A549 (cell line): ENCODE results near the gene ORC6. TPM values are rescaled to one million over a fixed set of nuclear protein-coding genes. Genes with fewer than 3 reads are reported as not detected.

ENCODE experiments used
- ATAC-seq, 2 experiments: fragments of 200-7000 bp in 1 of 2; fragments of >200 bp in 1 of 2; cut with Nextera tagmentation in 1 of 2; cut with Tn5 transposase in 1 of 2; 3 replicates each; pipeline versions ENCODE4 v1.8.0 to v1.9.1; 2018 to 2020; ENCODE audit warnings: mild to moderate bottlenecking in 1 of 2, moderate library complexity in 1 of 2
- CTCF ChIA-PET: fragments of 300-600 bp; sonication (Branson Sonifier 250); formaldehyde crosslinking; extraction: SDS; loops from one replicate; lab custom pipeline; 2021; ENCODE audit warnings: antibody characterized with exemption, inconsistent platforms; lab: Yijun Ruan, JAX
- POLR2A ChIA-PET: fragments of 350-600 bp; formaldehyde crosslinking; extraction: SDS; loops from one replicate; lab custom pipeline; 2021; ENCODE audit warnings: antibody characterized with exemption, inconsistent platforms; lab: Yijun Ruan, JAX
- DNase-seq, 2 experiments: peaks; one replicate each; pipeline versions ENCODE4 v3.0.0 to v3.0.0-alpha.2; 2011 to 2016; ENCODE audit warnings: low read depth in 1 of 2, low spot score in 1 of 2
- FAIRE-seq: peaks from 2 replicates; lab custom pipeline; 2011; peaks lifted over from hg19 to GRCh38; lab: Jason Lieb, UNC
- H3K27ac ChIP-seq, 2 experiments: fragments of >200 bp; sonication (Bioruptor Twin); formaldehyde crosslinking; 3 replicates each; pipeline ENCODE4 v1.5.1; 2016 to 2017
- H3K4me1 ChIP-seq: fragments of >200 bp; sonication (Bioruptor Twin); formaldehyde crosslinking; 3 replicates; pipeline ENCODE4 v1.6.1; 2016
- H3K4me2 ChIP-seq: fragments of >200 bp; sonication (Bioruptor Twin); formaldehyde crosslinking; 3 replicates; pipeline ENCODE4 v1.6.1; 2016
- H3K4me3 ChIP-seq: fragments of >200 bp; sonication (Bioruptor Twin); formaldehyde crosslinking; 3 replicates; pipeline ENCODE4 v1.5.1; 2016
- H3K9me3 ChIP-seq: fragments of >200 bp; sonication (Bioruptor Twin); formaldehyde crosslinking; 3 replicates; pipeline ENCODE4 v1.6.1; 2016
- CHD4 ChIP-seq: fragments of 200-600 bp; sonication (generic); IDR thresholded peaks from 2 replicates; pipeline ENCODE4 v1.6.1; 2016; ENCODE audit warnings: antibody characterized with exemption, mild to moderate bottlenecking, borderline replicate concordance
- EHMT2 ChIP-seq: fragments of 200-600 bp; sonication (generic); IDR thresholded peaks from 2 replicates; pipeline ENCODE4 v1.6.1; 2016; ENCODE audit warnings: antibody characterized with exemption, low read depth, mild to moderate bottlenecking, moderate library complexity
- FOSB ChIP-seq: fragments of 250-450 bp; sonication (Bioruptor Pico); IDR thresholded peaks from 2 replicates; pipeline ENCODE4 v1.5.0; 2020; ENCODE audit warnings: mild to moderate bottlenecking, moderate library complexity
- GATA3 ChIP-seq: IDR thresholded peaks from 2 replicates; pipeline ENCODE4 v1.6.1; 2012; ENCODE audit warnings: borderline replicate concordance
- HOXB13 ChIP-seq: fragments of 250-450 bp; sonication (Bioruptor Pico); IDR thresholded peaks from 2 replicates; pipeline ENCODE4 v1.5.0; 2020; ENCODE audit warnings: low read depth, mild to moderate bottlenecking, moderate library complexity
- HOXB5 ChIP-seq: fragments of 250-450 bp; sonication (Bioruptor Pico); IDR thresholded peaks from 2 replicates; pipeline ENCODE4 v1.5.0; 2020; ENCODE audit warnings: mild to moderate bottlenecking, moderate library complexity
- JUN ChIP-seq, 2 experiments: fragments of >200 bp; sonication (Bioruptor Twin); formaldehyde crosslinking; IDR thresholded peaks; 2 replicates in 1 of 2; 3 replicates in 1 of 2; pipeline ENCODE4 v1.6.1; 2016 to 2017
- MAZ ChIP-seq: fragments of 150-350 bp; IDR thresholded peaks from 2 replicates; pipeline ENCODE4 v1.6.1; 2014; ENCODE audit warnings: antibody characterized with exemption, low read depth, low read length, borderline replicate concordance
- NFE2L2 ChIP-seq: fragments of 150-350 bp; conservative IDR thresholded peaks from 2 replicates; pipeline ENCODE4 v1.6.1; 2014; ENCODE audit warnings: low read length
- NPAS2 ChIP-seq: fragments of 250-450 bp; sonication (Bioruptor Pico); IDR thresholded peaks from 2 replicates; pipeline ENCODE4 v1.8.0; 2022; ENCODE audit warnings: mild to moderate bottlenecking, moderate library complexity, borderline replicate concordance
- PHF8 ChIP-seq: fragments of 200-600 bp; sonication (generic); IDR thresholded peaks from 2 replicates; pipeline ENCODE4 v1.6.1; 2016; ENCODE audit warnings: low read depth, mild to moderate bottlenecking, antibody characterized with exemption, moderate library complexity, borderline replicate concordance
- RARB ChIP-seq: fragments of 250-450 bp; sonication (Bioruptor Pico); IDR thresholded peaks from 2 replicates; pipeline ENCODE4 v1.8.0; 2021; ENCODE audit warnings: mild to moderate bottlenecking, moderate library complexity
- WGBS: methylation state at CpG from one replicate; pipeline ENCODE4 v1.1.6; 2017; ENCODE audit errors: missing lambda C conversion rate; 5-methylcytosine and 5-hydroxymethylcytosine counted together
- polyA plus RNA-seq, 4 experiments: library from polyadenylated mRNA; depleted of rRNA in 3 of 4; stranded (reverse); fragments of >200 nt; fragmentation: RNase III in 1 of 4; extraction: RNeasy Plus Mini Kit Qiagen cat#74134 plus additional on column Dnase treatment in 1 of 4; gene quantifications; 2 replicates in 3 of 4; 3 replicates in 1 of 4; pipeline ENCODE4 v1.2.3, GENCODE V29; 2011 to 2017
- TF ChIP-seq, protein P1 (sequence below): IDR thresholded peaks from 2 replicates; pipeline ENCODE4 v1.6.1; 2012
- TF ChIP-seq, protein P2 (sequence below): fragments of 250-450 bp; sonication (Bioruptor Pico); IDR thresholded peaks from 2 replicates; pipeline ENCODE4 v1.5.0; 2020; ENCODE audit warnings: low read depth, mild to moderate bottlenecking, moderate library complexity
- TF ChIP-seq, protein P3 (sequence below): fragments of >200 bp; sonication (Bioruptor Twin); formaldehyde crosslinking; IDR thresholded peaks from 3 replicates; pipeline ENCODE4 v1.5.1; 2016
- TF ChIP-seq, protein P4 (sequence below): IDR thresholded peaks from 2 replicates; pipeline ENCODE4 v1.6.1; 2012

Gene ORC6
- polyA plus RNA-seq, 2 of the 4 experiments (the other 2 are of a cell fraction), result 35.0 to 44.5 TPM

DNA sequence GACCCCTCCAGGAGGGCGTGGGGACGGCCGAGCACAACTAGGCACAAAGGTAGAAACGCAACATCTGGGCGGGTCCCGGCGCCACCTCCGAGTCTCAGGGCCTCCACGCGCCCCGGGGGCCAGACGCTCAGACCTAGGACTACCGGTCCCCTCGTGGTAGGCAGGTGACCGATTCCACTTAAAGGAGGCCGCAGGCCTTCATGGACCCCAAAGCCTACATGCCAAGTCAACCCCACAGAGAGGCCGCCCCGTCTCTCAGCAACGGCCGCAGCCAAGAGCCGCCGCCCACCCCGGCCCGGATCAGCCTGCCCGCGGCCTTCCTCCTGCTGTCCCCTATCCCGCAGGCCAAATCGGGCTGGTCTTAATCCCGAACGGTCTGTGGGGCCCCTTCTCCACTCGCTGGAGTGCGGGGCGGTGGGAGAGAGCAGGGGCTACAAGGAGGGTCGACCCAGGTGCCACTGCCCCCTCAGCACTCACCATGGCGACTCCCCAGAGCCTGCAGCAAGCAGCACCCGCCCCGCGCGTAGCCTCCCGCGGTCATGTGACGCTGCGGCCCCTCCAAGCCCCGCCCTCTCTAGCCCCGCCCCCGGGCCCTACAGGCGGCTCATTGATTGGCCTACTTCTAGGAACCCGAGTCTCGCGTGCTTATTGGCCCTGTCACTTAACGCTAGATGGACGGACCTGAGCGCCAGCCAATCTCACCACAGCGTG is 650 bp upstream of the ORC6 start, which contains the start of gene VPS35 (continued):
- TF ChIP-seq PHF8, result peak; percentile 93
- TF ChIP-seq FOSB, result no peak
- peak in 1 of 2 experiments; percentile 28; a peak in 2 of 5 replicates for TF ChIP-seq JUN (IDR thresholded peaks at IDR 0.05)
- TF ChIP-seq, protein P1, sequence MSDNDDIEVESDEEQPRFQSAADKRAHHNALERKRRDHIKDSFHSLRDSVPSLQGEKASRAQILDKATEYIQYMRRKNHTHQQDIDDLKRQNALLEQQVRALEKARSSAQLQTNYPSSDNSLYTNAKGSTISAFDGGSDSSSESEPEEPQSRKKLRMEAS, result peak; percentile 80
- no peak for TF ChIP-seq HOXB13
- TF ChIP-seq, protein P2, sequence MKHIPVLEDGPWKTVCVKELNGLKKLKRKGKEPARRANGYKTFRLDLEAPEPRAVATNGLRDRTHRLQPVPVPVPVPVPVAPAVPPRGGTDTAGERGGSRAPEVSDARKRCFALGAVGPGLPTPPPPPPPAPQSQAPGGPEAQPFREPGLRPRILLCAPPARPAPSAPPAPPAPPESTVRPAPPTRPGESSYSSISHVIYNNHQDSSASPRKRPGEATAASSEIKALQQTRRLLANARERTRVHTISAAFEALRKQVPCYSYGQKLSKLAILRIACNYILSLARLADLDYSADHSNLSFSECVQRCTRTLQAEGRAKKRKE (CRISPR knock-in tag), result no peak

DNA sequence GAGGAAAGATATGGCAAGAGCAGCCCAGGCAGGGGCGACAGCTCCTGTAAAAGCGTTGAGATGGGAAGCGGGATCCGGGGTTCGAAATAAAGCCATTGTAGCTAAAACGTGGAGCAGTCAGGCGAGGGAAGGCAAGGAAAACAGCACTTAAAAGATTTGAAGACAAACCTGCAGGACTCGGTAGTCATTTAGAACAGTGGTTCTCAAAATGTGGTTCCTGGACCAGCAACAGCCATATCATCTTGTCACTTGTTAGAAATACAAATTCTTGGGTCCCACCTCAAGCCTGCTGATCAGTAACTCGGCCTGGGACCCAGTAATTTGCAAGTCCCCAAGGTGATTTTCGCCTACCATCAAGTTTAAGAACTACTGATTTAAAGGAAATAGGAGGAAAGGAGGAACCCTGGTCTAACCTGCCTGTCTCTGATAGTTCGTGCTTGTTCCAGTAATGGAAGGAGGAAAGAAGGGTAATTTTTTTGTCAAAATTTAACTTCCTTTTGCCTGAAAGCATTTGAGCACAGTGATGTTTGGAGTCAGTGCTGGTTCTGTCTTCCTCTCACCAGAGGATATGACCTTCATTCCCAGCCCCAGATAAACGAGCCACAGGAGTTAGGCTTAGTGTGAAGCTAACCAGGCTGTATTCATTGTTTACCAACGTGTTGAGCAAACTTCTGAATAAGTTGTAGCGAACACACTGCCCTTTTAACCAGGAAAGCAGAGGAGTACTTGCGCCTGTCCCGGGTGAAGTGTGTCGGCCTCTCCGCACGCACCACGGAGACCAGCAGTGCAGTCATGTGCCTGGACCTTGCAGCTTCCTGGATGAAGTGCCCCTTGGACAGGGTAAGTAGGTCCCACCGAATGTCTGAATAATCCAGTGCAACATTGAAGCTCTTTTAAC is 1.1 kb downstream of the ORC6 start:
- ChIA-PET POLR2A (interaction anchor here (0.6 kb wide), 1 partner anchor 139 kb away, joined by 4 read pairs; no protein-coding TSS in a partner anchor), CTCF (interaction anchor here (0.7 to 2.5 kb wide), 8 partner anchors 9 to 111 kb away, joined by 3 to 8 read pairs (median 3); no protein-coding TSS in a partner anchor)
- no peak for FAIRE-seq
- WGBS, result 19% methylated on average over 21 of the region's 21 CpGs
- H3K27ac ChIP-seq, result peak overlapping the region; percentile 92 to 93
- peaks cover 35% of the 10 kb centered on the region for H3K4me1 ChIP-seq
- H3K4me3 ChIP-seq, result peak overlapping the region; percentile 58
- H3K4me2 ChIP-seq, result peak overlapping the region; percentile 97
- no peak for ATAC-seq
- no peak for DNase-seq
- H3K9me3 ChIP-seq, result no peaks in the 10 kb centered on the region
- TF ChIP-seq, protein P3, sequence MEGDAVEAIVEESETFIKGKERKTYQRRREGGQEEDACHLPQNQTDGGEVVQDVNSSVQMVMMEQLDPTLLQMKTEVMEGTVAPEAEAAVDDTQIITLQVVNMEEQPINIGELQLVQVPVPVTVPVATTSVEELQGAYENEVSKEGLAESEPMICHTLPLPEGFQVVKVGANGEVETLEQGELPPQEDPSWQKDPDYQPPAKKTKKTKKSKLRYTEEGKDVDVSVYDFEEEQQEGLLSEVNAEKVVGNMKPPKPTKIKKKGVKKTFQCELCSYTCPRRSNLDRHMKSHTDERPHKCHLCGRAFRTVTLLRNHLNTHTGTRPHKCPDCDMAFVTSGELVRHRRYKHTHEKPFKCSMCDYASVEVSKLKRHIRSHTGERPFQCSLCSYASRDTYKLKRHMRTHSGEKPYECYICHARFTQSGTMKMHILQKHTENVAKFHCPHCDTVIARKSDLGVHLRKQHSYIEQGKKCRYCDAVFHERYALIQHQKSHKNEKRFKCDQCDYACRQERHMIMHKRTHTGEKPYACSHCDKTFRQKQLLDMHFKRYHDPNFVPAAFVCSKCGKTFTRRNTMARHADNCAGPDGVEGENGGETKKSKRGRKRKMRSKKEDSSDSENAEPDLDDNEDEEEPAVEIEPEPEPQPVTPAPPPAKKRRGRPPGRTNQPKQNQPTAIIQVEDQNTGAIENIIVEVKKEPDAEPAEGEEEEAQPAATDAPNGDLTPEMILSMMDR, result 0 out of 3 replicates have a peak, but pooled peaks have one; percentile 12
- TF ChIP-seq, protein P1, result no peak

DNA sequence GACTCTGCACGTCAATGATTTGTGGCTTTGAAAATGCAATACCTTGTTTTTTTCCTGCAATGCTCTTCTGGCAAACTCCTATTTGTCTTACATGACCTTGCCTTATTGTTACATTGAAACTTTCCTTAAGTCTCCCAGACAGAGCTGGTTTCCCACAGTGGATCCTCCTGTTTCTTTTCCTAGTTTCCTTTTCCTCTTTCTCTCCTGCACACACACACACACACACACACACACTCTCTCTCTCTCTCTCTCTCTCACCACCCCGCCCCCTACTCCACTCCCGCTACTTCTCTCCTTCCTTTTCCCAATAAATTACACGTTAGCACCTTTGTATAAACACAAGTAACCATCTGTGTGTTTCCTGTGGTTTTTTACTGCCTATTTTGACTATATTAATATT is 2.3 kb downstream of the ORC6 start:
- H3K4me3 ChIP-seq, result peak overlapping the region; percentile 58; the same call in 2 of the 3 replicates
- CTCF ChIA-PET, result interaction anchor here (0.6 to 2.5 kb wide), 4 partner anchors 8 to 62 kb away, joined by 3 to 8 read pairs (median 5); no protein-coding TSS in a partner anchor
- no peak for DNase-seq

More for the DNA sequence above, 2.3 kb downstream of the ORC6 start:
- H3K4me2 ChIP-seq, result peak overlapping the region; percentile 97
- FAIRE-seq, result no peak
- TF ChIP-seq, protein P4, sequence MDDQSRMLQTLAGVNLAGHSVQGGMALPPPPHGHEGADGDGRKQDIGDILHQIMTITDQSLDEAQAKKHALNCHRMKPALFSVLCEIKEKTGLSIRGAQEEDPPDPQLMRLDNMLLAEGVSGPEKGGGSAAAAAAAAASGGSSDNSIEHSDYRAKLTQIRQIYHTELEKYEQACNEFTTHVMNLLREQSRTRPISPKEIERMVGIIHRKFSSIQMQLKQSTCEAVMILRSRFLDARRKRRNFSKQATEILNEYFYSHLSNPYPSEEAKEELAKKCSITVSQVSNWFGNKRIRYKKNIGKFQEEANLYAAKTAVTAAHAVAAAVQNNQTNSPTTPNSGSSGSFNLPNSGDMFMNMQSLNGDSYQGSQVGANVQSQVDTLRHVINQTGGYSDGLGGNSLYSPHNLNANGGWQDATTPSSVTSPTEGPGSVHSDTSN, result no peak
- TF ChIP-seq HOXB5 (CRISPR knock-in tag) (no peak), MAZ (no peak), RARB (CRISPR knock-in tag) (no peak), NFE2L2 (no peak), NPAS2 (no peak), EHMT2 (no peak), CHD4 (no peak), GATA3 (no peak)
- peaks cover 23% of the 10 kb centered on the region for H3K4me1 ChIP-seq
- H3K9me3 ChIP-seq, result no peaks in the 10 kb centered on the region
- H3K27ac ChIP-seq, result no peak overlapping the region
- no peak for ATAC-seq
- 85% methylated on average over 4 of the region's 4 CpGs for WGBS
- POLR2A ChIA-PET, result interaction anchor here (0.6 kb wide), 1 partner anchor 11 kb away, joined by 6 read pairs; no protein-coding TSS in a partner anchor
